Measurements from ENCODE around the gene PDE8A.

PDE8A gene

GRCh38 chr15:85010386-85011159 lies 28.9 kb downstream of the PDE8A start (continued):
- TF ChIP-seq ZNF626 (tag by site-specific recombination; IDR thresholded peaks at IDR 0.05) (no peak), MEIS1 (CRISPR knock-in tag; IDR thresholded peaks at IDR 0.05; ENCODE audit: borderline replicate concordance) (no peak), ZNF610 (tag by site-specific recombination; IDR thresholded peaks at IDR 0.05; ENCODE audit: borderline replicate concordance) (no peak), ZNF394 (tag by site-specific recombination; IDR thresholded peaks at IDR 0.05; ENCODE audit: borderline replicate concordance) (no peak), ZBTB17 (tag by site-specific recombination; IDR thresholded peaks at IDR 0.05) (peak; percentile 54), GLIS2 (tag by site-specific recombination; IDR thresholded peaks at IDR 0.05) (no peak), ZNF175 (tag by site-specific recombination; IDR thresholded peaks at IDR 0.05) (no peak), ZNF555 (tag by site-specific recombination; conservative IDR thresholded peaks at IDR 0.05) (no peak), ZNF366 (tag by site-specific recombination; conservative IDR thresholded peaks at IDR 0.05) (no peak; the same call in 1 of the 2 replicates), ZNF184 (tag by site-specific recombination; IDR thresholded peaks at IDR 0.05) (0 out of 2 replicates have a peak, but pooled peaks have one; percentile 46), PRDM2 (tag by site-specific recombination; IDR thresholded peaks at IDR 0.05; ENCODE audit: borderline replicate concordance) (no peak), PRDM6 (tag by site-specific recombination; IDR thresholded peaks at IDR 0.05) (peak; percentile 96), CTCF (tag by site-specific recombination; IDR thresholded peaks at IDR 0.05) (no peak), ZNF501 (tag by site-specific recombination; IDR thresholded peaks at IDR 0.05) (no peak), ZNF560 (tag by site-specific recombination; IDR thresholded peaks at IDR 0.05; ENCODE audit: borderline replicate concordance) (no peak), ZNF362 (tag by site-specific recombination; IDR thresholded peaks at IDR 0.05) (no peak; the same call in 1 of the 2 replicates), SCRT2 (tag by site-specific recombination; IDR thresholded peaks at IDR 0.05) (peak; percentile 51), ZNF571 (tag by site-specific recombination; IDR thresholded peaks at IDR 0.05) (no peak)
- TF ChIP-seq, protein P1, sequence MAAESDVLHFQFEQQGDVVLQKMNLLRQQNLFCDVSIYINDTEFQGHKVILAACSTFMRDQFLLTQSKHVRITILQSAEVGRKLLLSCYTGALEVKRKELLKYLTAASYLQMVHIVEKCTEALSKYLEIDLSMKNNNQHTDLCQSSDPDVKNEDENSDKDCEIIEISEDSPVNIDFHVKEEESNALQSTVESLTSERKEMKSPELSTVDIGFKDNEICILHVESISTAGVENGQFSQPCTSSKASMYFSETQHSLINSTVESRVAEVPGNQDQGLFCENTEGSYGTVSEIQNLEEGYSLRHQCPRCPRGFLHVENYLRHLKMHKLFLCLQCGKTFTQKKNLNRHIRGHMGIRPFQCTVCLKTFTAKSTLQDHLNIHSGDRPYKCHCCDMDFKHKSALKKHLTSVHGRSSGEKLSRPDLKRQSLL (tag by site-specific recombination; IDR thresholded peaks at IDR 0.05) = no peak
- TF ChIP-seq, protein P2, sequence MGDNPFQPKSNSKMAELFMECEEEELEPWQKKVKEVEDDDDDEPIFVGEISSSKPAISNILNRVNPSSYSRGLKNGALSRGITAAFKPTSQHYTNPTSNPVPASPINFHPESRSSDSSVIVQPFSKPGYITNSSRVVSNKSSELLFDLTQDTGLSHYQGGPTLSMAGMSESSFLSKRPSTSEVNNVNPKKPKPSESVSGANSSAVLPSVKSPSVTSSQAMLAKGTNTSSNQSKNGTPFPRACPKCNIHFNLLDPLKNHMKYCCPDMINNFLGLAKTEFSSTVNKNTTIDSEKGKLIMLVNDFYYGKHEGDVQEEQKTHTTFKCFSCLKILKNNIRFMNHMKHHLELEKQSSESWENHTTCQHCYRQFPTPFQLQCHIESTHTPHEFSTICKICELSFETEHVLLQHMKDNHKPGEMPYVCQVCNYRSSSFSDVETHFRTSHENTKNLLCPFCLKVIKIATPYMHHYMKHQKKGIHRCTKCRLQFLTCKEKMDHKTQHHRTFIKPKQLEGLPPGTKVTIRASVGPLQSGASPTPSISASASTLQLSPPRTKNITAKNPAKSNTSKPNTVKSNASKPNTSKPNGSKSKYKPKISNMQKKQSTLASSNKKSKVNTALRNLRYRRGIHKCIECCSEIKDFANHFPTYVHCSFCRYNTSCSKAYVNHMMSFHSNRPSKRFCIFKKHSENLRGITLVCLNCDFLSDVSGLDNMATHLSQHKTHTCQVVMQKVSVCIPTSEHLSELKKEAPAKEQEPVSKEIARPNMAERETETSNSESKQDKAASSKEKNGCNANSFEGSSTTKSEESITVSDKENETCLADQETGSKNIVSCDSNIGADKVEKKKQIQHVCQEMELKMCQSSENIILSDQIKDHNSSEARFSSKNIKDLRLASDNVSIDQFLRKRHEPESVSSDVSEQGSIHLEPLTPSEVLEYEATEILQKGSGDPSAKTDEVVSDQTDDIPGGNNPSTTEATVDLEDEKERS (tag by site-specific recombination; IDR thresholded peaks at IDR 0.05) = no peak
- TF ChIP-seq, protein P3, sequence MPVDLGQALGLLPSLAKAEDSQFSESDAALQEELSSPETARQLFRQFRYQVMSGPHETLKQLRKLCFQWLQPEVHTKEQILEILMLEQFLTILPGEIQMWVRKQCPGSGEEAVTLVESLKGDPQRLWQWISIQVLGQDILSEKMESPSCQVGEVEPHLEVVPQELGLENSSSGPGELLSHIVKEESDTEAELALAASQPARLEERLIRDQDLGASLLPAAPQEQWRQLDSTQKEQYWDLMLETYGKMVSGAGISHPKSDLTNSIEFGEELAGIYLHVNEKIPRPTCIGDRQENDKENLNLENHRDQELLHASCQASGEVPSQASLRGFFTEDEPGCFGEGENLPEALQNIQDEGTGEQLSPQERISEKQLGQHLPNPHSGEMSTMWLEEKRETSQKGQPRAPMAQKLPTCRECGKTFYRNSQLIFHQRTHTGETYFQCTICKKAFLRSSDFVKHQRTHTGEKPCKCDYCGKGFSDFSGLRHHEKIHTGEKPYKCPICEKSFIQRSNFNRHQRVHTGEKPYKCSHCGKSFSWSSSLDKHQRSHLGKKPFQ (tag by site-specific recombination; IDR thresholded peaks at IDR 0.05) = no peak
